ENCODE results near the gene TEDC2. TPM values are rescaled to one million over a fixed set of nuclear protein-coding genes. Genes with fewer than 3 reads are reported as not detected.
"Not testable (repeated sequence)": the region's sequence is repeated elsewhere in the genome, so short reads cannot be mapped to it uniquely, and the experiment has no call there.

Gene TEDC2
- total RNA-seq, 4 donors from 2014 or later: 0.64 to 1.9 (median 1.8) TPM

GRCh38 chr16:2428784-2429033 lies 31.2 kb upstream of the TEDC2 start:
- peak overlapping the region; percentile 57 for H3K4me3 ChIP-seq (ENCODE audit: low read depth, poor library complexity, severe bottlenecking)
- TF ChIP-seq POLR2A (IDR thresholded peaks at IDR 0.05) (no peak), CTCF (IDR thresholded peaks at IDR 0.05) (no peak)
- DNase-seq (ENCODE audit: low spot score in 2 of 2): no peak
- WGBS, 2 donors: 0% methylated on average over 13 of the region's 24 CpGs; no CpG with 5 or more reads in 1 of the 2 donors
- intact Hi-C loops (cut with DNase I; ENCODE audit: low total_unique reads): no loop called here

- intact Hi-C loops (cut with DNase I; ENCODE audit: low total_unique reads): no loop called here
- H3K4me3 ChIP-seq (ENCODE audit: low read depth, poor library complexity, severe bottlenecking): peak within 1 kb of the TSS; percentile 57
- WGBS, 2 donors: 1% methylated on average over 29 to 76 of the region's 103 CpGs
- no peak for TF ChIP-seq CTCF (IDR thresholded peaks at IDR 0.05)
- TF ChIP-seq POLR2A (IDR thresholded peaks at IDR 0.05): no peak
- DNase-seq (ENCODE audit: low spot score in 2 of 2): peak; percentile 96 to 99
Measured at GRCh38 chr16:2429034-2429770, 30.7 kb upstream of the TEDC2 start, which contains the start of gene CCNF. CCNF (plus strand) TSS chr16:2429447; CDS start chr16:2429482, 35 bp downstream.

GRCh38 chr16:2429771-2430663 lies 29.9 kb upstream of the TEDC2 start:
- WGBS, 2 donors: 4 to 6% methylated on average over 32 to 46 of the region's 46 CpGs
- DNase-seq (ENCODE audit: low spot score in 2 of 2): no peak
- H3K4me3 ChIP-seq (ENCODE audit: low read depth, poor library complexity, severe bottlenecking): peak overlapping the region; percentile 46
- intact Hi-C loops (cut with DNase I; ENCODE audit: low total_unique reads): no loop called here
- TF ChIP-seq POLR2A (IDR thresholded peaks at IDR 0.05) (no peak), CTCF (IDR thresholded peaks at IDR 0.05) (no peak)

GRCh38 chr16:2432286-2432685 lies 27.6 kb upstream of the TEDC2 start:
- 98 to 99% methylated on average over 6 of the region's 6 CpGs for WGBS, 2 donors
- TF ChIP-seq CTCF (IDR thresholded peaks at IDR 0.05) (no peak), POLR2A (IDR thresholded peaks at IDR 0.05) (no peak)
- no peak overlapping the region for H3K4me3 ChIP-seq (ENCODE audit: low read depth, poor library complexity, severe bottlenecking)
- DNase-seq (ENCODE audit: low spot score in 2 of 2): no peak
- intact Hi-C loops (cut with DNase I; ENCODE audit: low total_unique reads): no loop called here

- intact Hi-C loops (cut with DNase I; ENCODE audit: low total_unique reads): no loop called here
- TF ChIP-seq POLR2A (IDR thresholded peaks at IDR 0.05) (no peak), CTCF (IDR thresholded peaks at IDR 0.05) (no peak)
- 93 to 94% methylated on average over 11 to 15 of the region's 15 CpGs for WGBS, 2 donors
- H3K4me3 ChIP-seq (ENCODE audit: low read depth, poor library complexity, severe bottlenecking): no peak overlapping the region
- DNase-seq (ENCODE audit: low spot score in 2 of 2): no peak
Measured at GRCh38 chr16:2432801-2433505, 27.0 kb upstream of the TEDC2 start.

- DNase-seq (ENCODE audit: low spot score in 2 of 2); intact Hi-C loops (cut with DNase I; ENCODE audit: low total_unique reads); H3K4me3 ChIP-seq (ENCODE audit: low read depth, poor library complexity, severe bottlenecking): not testable (repeated sequence)
- WGBS, 2 donors: 86 to 89% methylated on average over 4 of the region's 4 CpGs
Measured at GRCh38 chr16:2435236-2435635, 24.7 kb upstream of the TEDC2 start.
